Mesothelial cell of epicardium (in vitro differentiated cells): Measurements from ENCODE around the gene GABRP. TPM values are rescaled to one million over a fixed set of nuclear protein-coding genes. Genes with fewer than 3 reads are reported as not detected.
A peak's percentile ranks its signal among the peaks of the same experiment; 100 is the strongest.
"Not testable (repeated sequence)": the region's sequence is repeated elsewhere in the genome, so short reads cannot be mapped to it uniquely, and the experiment has no call there.

Experiments used
- DNase-seq, 2 experiments: peaks; one replicate each; pipeline ENCODE4 v3.0.0; 2021; ENCODE audit warnings: low spot score in 2 of 2; ENCODE audit not compliant: unreplicated experiment in 2 of 2
- H3K27ac Mint-ChIP-seq: 2 replicates; pipeline ENCODE4 v1.8.0; 2021; ENCODE audit warnings: mixed read lengths
- H3K27me3 Mint-ChIP-seq: 2 replicates; pipeline ENCODE4 v1.8.0; 2021; ENCODE audit warnings: low read depth, mixed read lengths
- H3K36me3 Mint-ChIP-seq: 2 replicates; pipeline ENCODE4 v1.8.0; 2021; ENCODE audit warnings: mixed read lengths
- H3K4me1 Mint-ChIP-seq: 2 replicates; pipeline ENCODE4 v1.8.0; 2021; ENCODE audit warnings: mixed read lengths
- H3K4me3 Mint-ChIP-seq: 2 replicates; pipeline ENCODE4 v1.8.0; 2021; ENCODE audit warnings: mild to moderate bottlenecking, moderate library complexity, mixed read lengths
- H3K9me3 Mint-ChIP-seq: 2 replicates; pipeline ENCODE4 v1.8.0; 2021; ENCODE audit warnings: mixed read lengths
- total RNA-seq: library from RNA; stranded (reverse); gene quantifications from 3 replicates; pipeline ENCODE4 v1.2.1, GENCODE V29; 2021
- TF ChIP-seq, protein P1 (sequence below): fragments of 200-600 bp; sonication (generic); IDR thresholded peaks from one replicate; pipeline ENCODE4 v1.5.0; 2021; ENCODE audit warnings: antibody characterized with exemption; ENCODE audit not compliant: unreplicated experiment

Gene GABRP
- total RNA-seq, 1 donor from 2014 or later = 301 TPM

DNA sequence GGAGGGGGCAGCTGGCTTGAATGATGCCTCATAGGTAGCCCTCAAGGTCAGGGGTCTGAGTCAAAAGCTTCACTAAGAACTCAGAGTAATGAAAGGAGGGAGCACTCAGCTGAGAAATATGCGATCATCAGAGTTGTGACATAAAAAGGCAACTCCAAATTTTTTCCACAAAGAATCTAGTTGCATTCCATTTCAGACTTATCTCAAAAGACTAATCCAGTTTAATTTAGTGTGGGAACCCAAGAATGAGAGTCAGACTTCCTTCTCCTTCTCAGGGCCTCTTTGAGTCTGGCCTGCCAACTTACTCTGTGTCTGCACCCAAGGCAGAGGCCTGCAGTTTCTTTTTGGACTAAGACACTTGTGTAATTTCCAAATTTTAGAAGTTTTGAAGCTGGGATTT lies 34.7 kb downstream of the GABRP start:
- Mint-ChIP-seq H3K9me3 (peaks cover 4% of the 10 kb centered on the region), H3K27ac (peak overlapping the region; percentile 94), H3K4me3 (no peak overlapping the region), H3K27me3 (no peaks in the 10 kb centered on the region), H3K4me1 (peaks cover 38% of the 10 kb centered on the region), H3K36me3 (peaks cover 3% of the 10 kb centered on the region)
- TF ChIP-seq, protein P1, sequence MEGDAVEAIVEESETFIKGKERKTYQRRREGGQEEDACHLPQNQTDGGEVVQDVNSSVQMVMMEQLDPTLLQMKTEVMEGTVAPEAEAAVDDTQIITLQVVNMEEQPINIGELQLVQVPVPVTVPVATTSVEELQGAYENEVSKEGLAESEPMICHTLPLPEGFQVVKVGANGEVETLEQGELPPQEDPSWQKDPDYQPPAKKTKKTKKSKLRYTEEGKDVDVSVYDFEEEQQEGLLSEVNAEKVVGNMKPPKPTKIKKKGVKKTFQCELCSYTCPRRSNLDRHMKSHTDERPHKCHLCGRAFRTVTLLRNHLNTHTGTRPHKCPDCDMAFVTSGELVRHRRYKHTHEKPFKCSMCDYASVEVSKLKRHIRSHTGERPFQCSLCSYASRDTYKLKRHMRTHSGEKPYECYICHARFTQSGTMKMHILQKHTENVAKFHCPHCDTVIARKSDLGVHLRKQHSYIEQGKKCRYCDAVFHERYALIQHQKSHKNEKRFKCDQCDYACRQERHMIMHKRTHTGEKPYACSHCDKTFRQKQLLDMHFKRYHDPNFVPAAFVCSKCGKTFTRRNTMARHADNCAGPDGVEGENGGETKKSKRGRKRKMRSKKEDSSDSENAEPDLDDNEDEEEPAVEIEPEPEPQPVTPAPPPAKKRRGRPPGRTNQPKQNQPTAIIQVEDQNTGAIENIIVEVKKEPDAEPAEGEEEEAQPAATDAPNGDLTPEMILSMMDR = no peak
- DNase-seq = no peak

DNA sequence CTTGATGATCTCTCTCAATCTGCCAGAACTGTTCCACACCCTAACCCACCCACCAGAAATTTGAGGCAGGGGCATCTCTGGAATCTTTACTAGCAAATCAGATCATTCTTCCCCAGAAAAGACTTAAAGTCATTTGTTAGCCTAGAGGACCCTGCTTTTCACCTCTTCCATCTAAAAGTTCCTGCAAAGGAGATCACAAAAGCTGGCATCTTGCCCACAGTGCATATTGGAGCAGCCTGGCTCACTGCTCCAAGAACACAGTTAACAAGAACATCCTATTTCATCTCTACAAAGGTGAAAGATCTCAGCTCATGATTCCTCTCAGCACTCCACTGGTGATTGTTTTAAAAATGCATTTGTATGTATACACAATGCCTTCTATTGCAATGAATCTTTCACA lies 36.3 kb downstream of the GABRP start:
- peak in 1 of 2 experiments; percentile 29 for DNase-seq
- Mint-ChIP-seq H3K4me3 (no peak overlapping the region), H3K27ac (peak overlapping the region; percentile 71), H3K9me3 (peaks cover 4% of the 10 kb centered on the region), H3K4me1 (peaks cover 38% of the 10 kb centered on the region), H3K27me3 (no peaks in the 10 kb centered on the region), H3K36me3 (peaks cover 3% of the 10 kb centered on the region)
- TF ChIP-seq, protein P1 = no peak

DNA sequence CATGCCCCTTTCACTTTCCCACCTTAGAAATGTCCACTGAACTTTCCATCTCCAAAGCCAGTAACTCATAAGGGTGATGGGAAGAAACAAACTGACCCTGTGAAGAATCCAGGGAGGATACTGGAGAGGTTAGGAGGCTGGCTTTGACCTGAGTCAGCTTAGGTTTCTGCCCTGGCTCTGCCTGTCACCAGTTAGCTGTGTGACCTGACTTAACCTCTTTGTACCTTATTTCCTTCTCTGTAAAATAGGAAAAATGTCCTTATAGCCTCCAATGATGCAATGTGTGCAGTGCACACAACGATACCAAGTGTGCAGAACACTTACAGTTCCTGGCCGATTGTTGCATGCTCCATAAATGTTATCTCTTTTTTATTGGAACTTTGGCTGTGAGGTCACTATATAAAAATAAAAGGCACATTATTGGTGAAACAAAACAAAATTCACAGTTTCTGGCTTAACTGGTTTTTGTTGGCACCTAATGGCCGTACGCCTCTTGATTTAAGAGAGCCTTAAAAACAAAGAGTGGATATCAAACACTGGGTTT lies 37.8 kb downstream of the GABRP start:
- DNase-seq = no peak
- peaks cover 10% of the 10 kb centered on the region for H3K36me3 Mint-ChIP-seq
- peaks cover 38% of the 10 kb centered on the region for H3K4me1 Mint-ChIP-seq
- H3K27ac Mint-ChIP-seq = no peak overlapping the region
- peaks cover 17% of the 10 kb centered on the region for H3K9me3 Mint-ChIP-seq
- TF ChIP-seq, protein P1 = no peak
- H3K27me3 Mint-ChIP-seq = no peaks in the 10 kb centered on the region
- no peak overlapping the region for H3K4me3 Mint-ChIP-seq

DNA sequence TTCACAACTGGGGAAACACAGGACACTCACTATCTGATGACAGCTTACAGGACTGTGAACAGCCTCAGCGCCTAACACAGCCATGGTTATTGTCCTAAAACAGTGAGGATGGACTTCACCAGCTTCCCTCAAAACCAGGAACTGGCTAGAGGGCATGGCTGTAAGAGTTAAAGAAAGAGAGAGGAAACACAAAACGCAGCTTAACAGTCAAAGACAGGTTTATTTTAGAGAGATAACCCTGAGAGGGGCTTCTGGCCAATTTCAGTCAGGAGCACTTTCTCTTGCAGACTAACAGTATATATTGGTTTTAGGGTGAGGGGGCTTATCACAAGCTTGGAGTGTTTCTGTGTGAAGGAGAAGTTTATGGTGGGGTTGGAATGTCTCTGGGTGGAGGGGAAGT lies 42.6 kb downstream of the GABRP start:
- no peaks in the 10 kb centered on the region for H3K27me3 Mint-ChIP-seq
- H3K36me3 Mint-ChIP-seq = peaks cover 8% of the 10 kb centered on the region
- H3K27ac Mint-ChIP-seq = no peak overlapping the region
- H3K9me3 Mint-ChIP-seq = peaks cover 26% of the 10 kb centered on the region
- H3K4me1 Mint-ChIP-seq = peaks cover 5% of the 10 kb centered on the region
- no peak for DNase-seq
- no peak overlapping the region for H3K4me3 Mint-ChIP-seq
- TF ChIP-seq, protein P1 = no peak

DNA sequence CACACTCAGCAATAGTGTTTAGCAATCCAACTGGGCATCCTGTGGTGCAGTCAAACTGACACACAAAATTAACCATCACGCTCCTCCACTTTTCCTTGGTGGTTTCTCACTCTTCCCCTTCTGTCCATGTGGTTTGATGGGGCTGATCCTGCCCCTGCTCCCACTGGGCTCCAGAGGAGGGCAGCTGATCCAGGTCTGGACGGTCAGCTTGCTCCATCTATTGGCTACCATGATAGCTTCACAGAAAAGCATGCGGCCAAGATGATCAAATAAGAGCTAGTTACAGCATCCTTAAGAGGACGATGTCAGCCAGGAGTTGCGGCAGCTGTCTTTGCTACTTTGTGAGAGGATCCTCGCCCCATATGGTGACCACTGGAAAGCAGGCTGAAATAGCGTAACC lies 48.7 kb downstream of the GABRP start:
- H3K4me3 Mint-ChIP-seq = no peak overlapping the region
- DNase-seq = no peak
- H3K36me3 Mint-ChIP-seq = no peaks in the 10 kb centered on the region
- H3K27me3 Mint-ChIP-seq = no peaks in the 10 kb centered on the region
- peaks cover 11% of the 10 kb centered on the region for H3K9me3 Mint-ChIP-seq
- H3K27ac Mint-ChIP-seq = no peak overlapping the region
- peaks cover 20% of the 10 kb centered on the region for H3K4me1 Mint-ChIP-seq
- TF ChIP-seq, protein P1 = no peak

DNA sequence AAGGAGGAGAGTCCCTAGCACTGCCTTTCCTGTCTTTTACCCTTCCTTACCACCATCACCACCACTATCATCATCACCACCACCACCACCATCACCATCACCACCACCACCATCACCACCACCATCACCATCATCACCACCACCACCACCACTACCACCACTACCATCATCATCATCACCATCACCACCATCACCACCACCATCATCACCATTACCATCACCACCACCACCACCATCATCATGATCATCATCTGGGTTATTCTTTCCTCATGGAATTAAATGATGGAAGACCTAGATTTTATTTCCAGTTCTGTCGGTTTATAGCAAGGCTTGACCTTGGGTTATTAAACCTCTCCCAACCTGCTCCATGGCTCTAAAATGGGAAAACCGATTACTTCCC lies 50.5 kb downstream of the GABRP start:
- H3K9me3 Mint-ChIP-seq, H3K27me3 Mint-ChIP-seq, H3K4me3 Mint-ChIP-seq, DNase-seq, H3K27ac Mint-ChIP-seq, H3K36me3 Mint-ChIP-seq: not testable (repeated sequence)
- H3K4me1 Mint-ChIP-seq = peaks cover 21% of the 10 kb centered on the region
